ENCODE data around the gene TMEM120A.

DNA sequence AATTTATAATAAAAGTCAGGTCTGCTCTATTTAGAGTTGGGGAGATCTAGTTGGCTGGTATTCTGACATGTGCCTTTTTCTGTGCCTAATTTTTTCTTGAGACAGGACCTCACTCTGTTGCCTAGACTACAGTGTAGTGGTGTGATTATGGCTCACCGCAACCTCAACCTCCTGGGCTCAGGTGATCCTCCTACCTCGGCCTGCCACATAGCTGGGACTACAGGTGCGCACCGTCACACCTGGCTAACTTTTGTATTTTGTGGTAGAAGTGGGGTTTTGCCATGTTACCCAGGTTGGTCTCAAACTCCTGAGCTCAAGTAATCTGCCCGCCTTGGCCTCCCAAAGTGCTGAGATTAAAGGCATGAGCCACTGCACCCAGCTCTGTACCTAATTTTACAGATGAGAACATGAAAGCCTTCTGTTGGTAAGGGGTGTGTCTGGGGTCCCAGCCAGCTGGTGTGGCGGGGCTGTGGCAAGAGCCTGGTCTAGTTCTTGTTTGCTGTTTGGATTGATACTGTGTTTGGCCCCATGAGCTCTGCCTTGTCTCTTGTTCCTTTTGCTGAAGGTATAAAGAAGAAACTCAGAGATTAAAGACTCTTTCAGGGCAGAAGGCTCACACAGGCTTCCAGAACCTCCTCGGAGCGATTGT lies 48.1 kb downstream of the TMEM120A start:
- TF ChIP-seq, protein P1, sequence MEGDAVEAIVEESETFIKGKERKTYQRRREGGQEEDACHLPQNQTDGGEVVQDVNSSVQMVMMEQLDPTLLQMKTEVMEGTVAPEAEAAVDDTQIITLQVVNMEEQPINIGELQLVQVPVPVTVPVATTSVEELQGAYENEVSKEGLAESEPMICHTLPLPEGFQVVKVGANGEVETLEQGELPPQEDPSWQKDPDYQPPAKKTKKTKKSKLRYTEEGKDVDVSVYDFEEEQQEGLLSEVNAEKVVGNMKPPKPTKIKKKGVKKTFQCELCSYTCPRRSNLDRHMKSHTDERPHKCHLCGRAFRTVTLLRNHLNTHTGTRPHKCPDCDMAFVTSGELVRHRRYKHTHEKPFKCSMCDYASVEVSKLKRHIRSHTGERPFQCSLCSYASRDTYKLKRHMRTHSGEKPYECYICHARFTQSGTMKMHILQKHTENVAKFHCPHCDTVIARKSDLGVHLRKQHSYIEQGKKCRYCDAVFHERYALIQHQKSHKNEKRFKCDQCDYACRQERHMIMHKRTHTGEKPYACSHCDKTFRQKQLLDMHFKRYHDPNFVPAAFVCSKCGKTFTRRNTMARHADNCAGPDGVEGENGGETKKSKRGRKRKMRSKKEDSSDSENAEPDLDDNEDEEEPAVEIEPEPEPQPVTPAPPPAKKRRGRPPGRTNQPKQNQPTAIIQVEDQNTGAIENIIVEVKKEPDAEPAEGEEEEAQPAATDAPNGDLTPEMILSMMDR (IDR thresholded peaks at IDR 0.05) = no peak
- TF ChIP-seq EP300 (IDR thresholded peaks at IDR 0.05) (no peak), POLR2A (IDR thresholded peaks at IDR 0.05) (no peak)

All from ovary (tissue), 3 donors.